WI38 (cell line): ENCODE results near the gene SPON1.

Source experiments
- H3K4me3 ChIP-seq: 2 replicates; pipeline ENCODE4 v1.5.1; 2011; ENCODE audit warnings: low read depth, mild to moderate bottlenecking, control low read depth, low read length
- TF ChIP-seq, protein P1 (sequence below): IDR thresholded peaks from 2 replicates; pipeline ENCODE4 v1.5.1; 2012; ENCODE audit warnings: low read depth, mild to moderate bottlenecking, control low read depth, low read length

The SPON1 gene

DNA sequence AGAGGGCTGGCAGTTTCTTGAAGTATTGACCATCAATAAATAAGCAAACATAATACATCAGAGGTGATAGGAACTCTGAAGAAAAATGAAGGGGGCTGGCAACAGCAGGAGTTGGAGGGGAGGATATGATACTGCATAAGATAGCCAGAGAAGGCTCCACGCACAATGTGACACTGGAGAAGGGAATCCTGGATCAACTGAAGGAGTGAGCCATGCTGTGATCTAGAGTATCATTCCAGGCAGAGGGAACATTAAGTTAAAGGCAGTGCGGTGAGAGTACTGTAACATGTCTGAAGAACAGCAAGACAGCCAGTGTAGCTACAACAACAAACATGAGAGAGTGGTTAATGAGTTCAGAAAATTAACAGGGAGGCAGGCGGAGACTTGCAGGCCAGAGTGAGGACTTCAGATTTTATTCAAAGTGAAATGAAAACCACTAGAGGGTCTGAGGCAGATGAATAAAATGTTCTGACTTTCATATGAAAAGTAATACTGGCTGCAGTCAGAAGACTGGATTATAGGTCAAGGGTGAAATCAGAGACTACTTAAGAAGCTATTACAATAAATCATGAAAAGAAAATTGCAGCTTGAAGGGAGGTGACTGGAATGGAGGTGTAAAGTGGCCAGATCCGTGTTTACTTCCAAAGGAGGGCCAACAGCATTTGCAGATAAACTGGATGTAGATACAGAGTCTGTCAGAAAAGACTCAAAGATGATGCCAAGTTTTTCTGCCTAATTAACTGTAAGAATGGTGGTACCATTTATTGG, 347.1 kb downstream of the SPON1 start:
- H3K4me3 ChIP-seq: no peak overlapping the region
- TF ChIP-seq, protein P1, sequence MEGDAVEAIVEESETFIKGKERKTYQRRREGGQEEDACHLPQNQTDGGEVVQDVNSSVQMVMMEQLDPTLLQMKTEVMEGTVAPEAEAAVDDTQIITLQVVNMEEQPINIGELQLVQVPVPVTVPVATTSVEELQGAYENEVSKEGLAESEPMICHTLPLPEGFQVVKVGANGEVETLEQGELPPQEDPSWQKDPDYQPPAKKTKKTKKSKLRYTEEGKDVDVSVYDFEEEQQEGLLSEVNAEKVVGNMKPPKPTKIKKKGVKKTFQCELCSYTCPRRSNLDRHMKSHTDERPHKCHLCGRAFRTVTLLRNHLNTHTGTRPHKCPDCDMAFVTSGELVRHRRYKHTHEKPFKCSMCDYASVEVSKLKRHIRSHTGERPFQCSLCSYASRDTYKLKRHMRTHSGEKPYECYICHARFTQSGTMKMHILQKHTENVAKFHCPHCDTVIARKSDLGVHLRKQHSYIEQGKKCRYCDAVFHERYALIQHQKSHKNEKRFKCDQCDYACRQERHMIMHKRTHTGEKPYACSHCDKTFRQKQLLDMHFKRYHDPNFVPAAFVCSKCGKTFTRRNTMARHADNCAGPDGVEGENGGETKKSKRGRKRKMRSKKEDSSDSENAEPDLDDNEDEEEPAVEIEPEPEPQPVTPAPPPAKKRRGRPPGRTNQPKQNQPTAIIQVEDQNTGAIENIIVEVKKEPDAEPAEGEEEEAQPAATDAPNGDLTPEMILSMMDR: no peak

DNA sequence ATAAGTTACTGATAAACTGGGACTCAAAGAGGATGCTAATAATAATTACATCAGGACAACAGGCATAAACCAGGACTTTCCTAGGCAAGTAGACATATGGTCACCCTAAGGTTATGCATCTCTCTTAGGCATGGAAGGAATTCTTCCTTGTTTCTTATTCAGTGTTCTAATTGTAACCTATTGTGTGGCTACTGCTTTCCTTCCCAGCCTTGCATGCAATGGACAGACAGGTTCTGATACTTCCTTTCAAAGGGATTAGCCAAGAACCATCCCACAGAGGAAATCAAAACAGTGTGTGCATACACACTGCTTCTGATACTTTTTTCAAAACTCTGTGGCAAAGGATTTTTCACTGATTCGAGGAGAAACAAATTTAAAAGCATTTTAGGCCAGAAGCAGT, 348.2 kb downstream of the SPON1 start:
- TF ChIP-seq, protein P1: no peak
- no peak overlapping the region for H3K4me3 ChIP-seq

- H3K4me3 ChIP-seq: no peak overlapping the region
Measured at GRCh38 chr11:14312736-14313438, 350.4 kb downstream of the SPON1 start.

DNA sequence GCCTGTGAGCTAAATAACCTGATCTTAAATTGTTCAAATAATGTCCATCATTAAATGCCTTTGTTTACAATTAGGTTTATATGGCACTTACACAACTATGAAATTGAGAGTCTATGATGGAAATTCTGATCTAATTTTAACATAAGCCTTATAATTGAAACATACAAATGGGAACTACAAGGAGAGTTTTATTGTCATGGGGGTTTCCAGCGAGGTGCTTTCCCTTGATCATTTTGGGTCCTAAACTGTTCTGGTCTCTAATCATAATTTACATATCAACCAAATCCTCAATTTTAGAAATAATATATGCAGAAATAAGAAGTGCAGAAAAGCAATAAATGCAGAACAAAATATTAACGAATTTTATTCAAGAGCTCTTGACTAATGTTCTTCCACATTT, 351.6 kb downstream of the SPON1 start:
- no peak overlapping the region for H3K4me3 ChIP-seq
- TF ChIP-seq, protein P1: no peak

More at GRCh38 chr11:14312736-14313438, 350.4 kb downstream of the SPON1 start:
- TF ChIP-seq, protein P1: no peak

DNA sequence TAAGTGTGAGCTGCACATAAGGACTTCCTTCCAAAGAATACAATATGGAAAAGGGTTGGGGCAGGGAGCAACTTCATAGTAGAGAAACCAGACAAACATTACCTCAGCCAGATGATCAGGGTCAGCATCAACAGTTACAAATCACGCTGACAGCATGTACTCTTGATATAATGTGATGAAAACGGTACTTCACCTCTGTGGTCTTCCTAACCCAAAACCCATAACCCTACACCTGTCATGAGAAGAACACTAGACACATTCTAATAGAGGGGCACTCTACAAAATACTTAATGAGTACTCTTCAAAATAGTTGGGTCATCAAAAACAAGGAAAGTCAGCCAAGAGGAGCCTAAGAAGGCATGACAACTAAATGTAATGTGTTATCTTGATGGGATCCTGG, 352.6 kb downstream of the SPON1 start:
- H3K4me3 ChIP-seq: no peak overlapping the region
- TF ChIP-seq, protein P1: no peak
